ENCODE results near the gene KLHL2.

Gene KLHL2

GRCh38 chr4:165367040-165367439 lies 159.7 kb downstream of the KLHL2 start:
- no peak for DNase-seq (ENCODE audit: low read depth in 2 of 2)

GRCh38 chr4:165368114-165368513 lies 160.8 kb downstream of the KLHL2 start:
- DNase-seq (ENCODE audit: low read depth in 2 of 2) = no peak

GRCh38 chr4:165368567-165368966 lies 161.2 kb downstream of the KLHL2 start:
- DNase-seq (ENCODE audit: low read depth in 2 of 2) = no peak

- no peak for DNase-seq (ENCODE audit: low read depth in 2 of 2)
Observed at GRCh38 chr4:165369522-165369921, 162.2 kb downstream of the KLHL2 start.

- DNase-seq (ENCODE audit: low read depth in 2 of 2) = no peak
Observed at GRCh38 chr4:165370530-165370929, 163.2 kb downstream of the KLHL2 start.
